Measurements from ENCODE around the gene PSMA4.
"Not testable (repeated sequence)": the region's sequence is repeated elsewhere in the genome, so short reads cannot be mapped to it uniquely, and the experiment has no call there.

Gene PSMA4

GRCh38 chr15:78506971-78507830 lies 33.0 kb upstream of the PSMA4 start, which contains the start of gene HYKK:
Gene HYKK (plus strand): TSS chr15:78507577. CDS start chr15:78513089, 5,512 bp downstream.
- no peak within 1 kb of the TSS for H3K9ac ChIP-seq
- no peaks in the 10 kb centered on the region for H3K36me3 ChIP-seq (ENCODE audit: control insufficient read depth, insufficient read depth, low read length)
- H3K9me3 ChIP-seq (ENCODE audit: control insufficient read depth, low read length): no peaks in the 10 kb centered on the region
- peak within 1 kb of the TSS; percentile 78 for H2AFZ ChIP-seq
- TF ChIP-seq, protein P1, sequence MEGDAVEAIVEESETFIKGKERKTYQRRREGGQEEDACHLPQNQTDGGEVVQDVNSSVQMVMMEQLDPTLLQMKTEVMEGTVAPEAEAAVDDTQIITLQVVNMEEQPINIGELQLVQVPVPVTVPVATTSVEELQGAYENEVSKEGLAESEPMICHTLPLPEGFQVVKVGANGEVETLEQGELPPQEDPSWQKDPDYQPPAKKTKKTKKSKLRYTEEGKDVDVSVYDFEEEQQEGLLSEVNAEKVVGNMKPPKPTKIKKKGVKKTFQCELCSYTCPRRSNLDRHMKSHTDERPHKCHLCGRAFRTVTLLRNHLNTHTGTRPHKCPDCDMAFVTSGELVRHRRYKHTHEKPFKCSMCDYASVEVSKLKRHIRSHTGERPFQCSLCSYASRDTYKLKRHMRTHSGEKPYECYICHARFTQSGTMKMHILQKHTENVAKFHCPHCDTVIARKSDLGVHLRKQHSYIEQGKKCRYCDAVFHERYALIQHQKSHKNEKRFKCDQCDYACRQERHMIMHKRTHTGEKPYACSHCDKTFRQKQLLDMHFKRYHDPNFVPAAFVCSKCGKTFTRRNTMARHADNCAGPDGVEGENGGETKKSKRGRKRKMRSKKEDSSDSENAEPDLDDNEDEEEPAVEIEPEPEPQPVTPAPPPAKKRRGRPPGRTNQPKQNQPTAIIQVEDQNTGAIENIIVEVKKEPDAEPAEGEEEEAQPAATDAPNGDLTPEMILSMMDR (IDR thresholded peaks at IDR 0.05): no peak
- peak within 1 kb of the TSS; percentile 30 for H3K27ac ChIP-seq
- peak within 1 kb of the TSS; percentile 90 for H3K4me2 ChIP-seq (ENCODE audit: low read length)
- H3K79me2 ChIP-seq: no peaks in the 10 kb centered on the region
- no peaks in the 10 kb centered on the region for H3K4me1 ChIP-seq
- H3K4me3 ChIP-seq (ENCODE audit: low read depth, low read length): peak within 1 kb of the TSS; percentile 61
- H3K27me3 ChIP-seq (ENCODE audit: control insufficient read depth, insufficient read depth, low read length): no peaks in the 10 kb centered on the region

DNA sequence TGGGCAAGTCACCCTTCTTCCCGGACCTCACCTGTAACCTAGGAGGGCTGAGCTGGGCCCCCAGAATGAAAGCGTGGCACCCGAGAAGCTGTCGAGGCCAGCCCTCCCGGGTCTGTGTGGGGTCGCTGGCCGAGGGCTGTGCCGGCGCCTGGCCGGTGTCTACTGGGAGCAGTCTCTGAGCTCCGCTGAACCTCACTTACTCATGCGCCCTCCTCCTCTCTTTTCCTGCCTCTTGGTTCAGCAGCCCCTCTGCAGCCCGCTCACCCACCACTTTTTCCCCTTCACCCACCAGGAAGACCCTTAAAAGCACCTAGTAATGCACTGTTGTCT lies 32.4 kb upstream of the PSMA4 start:
- H3K4me1 ChIP-seq: no peaks in the 10 kb centered on the region
- no peaks in the 10 kb centered on the region for H3K79me2 ChIP-seq

GRCh38 chr15:78508272-78508671 lies 32.0 kb upstream of the PSMA4 start:
- H2AFZ ChIP-seq: peak overlapping the region; percentile 78
- H3K4me1 ChIP-seq: no peaks in the 10 kb centered on the region
- no peaks in the 10 kb centered on the region for H3K27me3 ChIP-seq (ENCODE audit: control insufficient read depth, insufficient read depth, low read length)
- H3K27ac ChIP-seq: no peak overlapping the region
- no peaks in the 10 kb centered on the region for H3K36me3 ChIP-seq (ENCODE audit: control insufficient read depth, insufficient read depth, low read length)
- no peaks in the 10 kb centered on the region for H3K79me2 ChIP-seq
- TF ChIP-seq, protein P1 (IDR thresholded peaks at IDR 0.05): no peak
- peak overlapping the region; percentile 90 for H3K4me2 ChIP-seq (ENCODE audit: low read length)
- no peaks in the 10 kb centered on the region for H3K9me3 ChIP-seq (ENCODE audit: control insufficient read depth, low read length)
- no peak overlapping the region for H3K9ac ChIP-seq
- peak overlapping the region; percentile 61 for H3K4me3 ChIP-seq (ENCODE audit: low read depth, low read length)

More for the DNA sequence above, 32.4 kb upstream of the PSMA4 start:
- Histone ChIP-seq H3K9ac (no peak overlapping the region), H3K4me2 (ENCODE audit: low read length) (peak overlapping the region; percentile 90), H3K27me3 (ENCODE audit: control insufficient read depth, insufficient read depth, low read length) (no peaks in the 10 kb centered on the region), H3K27ac (no peak overlapping the region), H3K9me3 (ENCODE audit: control insufficient read depth, low read length) (no peaks in the 10 kb centered on the region), H2AFZ (peak overlapping the region; percentile 78), H3K4me3 (ENCODE audit: low read depth, low read length) (peak overlapping the region; percentile 61), H3K36me3 (ENCODE audit: control insufficient read depth, insufficient read depth, low read length) (no peaks in the 10 kb centered on the region)
- TF ChIP-seq, protein P1 (IDR thresholded peaks at IDR 0.05): no peak

- no peak overlapping the region for H3K4me2 ChIP-seq (ENCODE audit: low read length)
Measured at GRCh38 chr15:78509726-78510312, 30.4 kb upstream of the PSMA4 start.

DNA sequence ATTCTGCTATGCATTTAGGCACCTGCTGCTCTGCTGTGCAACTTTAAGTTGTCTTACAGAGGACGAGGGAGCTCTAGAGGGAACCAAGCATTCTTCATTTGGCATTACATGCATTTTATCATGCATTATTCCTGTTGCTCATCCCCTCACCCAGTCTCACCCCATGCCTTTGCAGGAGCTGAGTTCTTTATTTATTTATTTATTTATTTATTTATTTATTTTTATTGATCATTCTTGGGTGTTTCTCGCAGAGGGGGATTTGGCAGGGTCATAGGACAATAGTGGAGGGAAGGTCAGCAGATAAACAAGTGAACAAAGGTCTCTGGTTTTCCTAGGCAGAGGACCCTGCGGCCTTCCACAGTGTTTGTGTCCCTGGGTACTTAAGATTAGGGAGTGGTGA lies 20.2 kb upstream of the PSMA4 start:
- H2AFZ ChIP-seq; H3K9ac ChIP-seq; H3K4me2 ChIP-seq (ENCODE audit: low read length); H3K9me3 ChIP-seq (ENCODE audit: control insufficient read depth, low read length); H3K27ac ChIP-seq; H3K27me3 ChIP-seq (ENCODE audit: control insufficient read depth, insufficient read depth, low read length); H3K4me3 ChIP-seq (ENCODE audit: low read depth, low read length); H3K36me3 ChIP-seq (ENCODE audit: control insufficient read depth, insufficient read depth, low read length); H3K4me1 ChIP-seq; H3K79me2 ChIP-seq: not testable (repeated sequence)

More at GRCh38 chr15:78509726-78510312, 30.4 kb upstream of the PSMA4 start:
- Histone ChIP-seq H2AFZ (no peak overlapping the region), H3K27me3 (ENCODE audit: control insufficient read depth, insufficient read depth, low read length) (no peaks in the 10 kb centered on the region), H3K79me2 (no peaks in the 10 kb centered on the region), H3K4me3 (ENCODE audit: low read depth, low read length) (no peak overlapping the region), H3K9me3 (ENCODE audit: control insufficient read depth, low read length) (no peaks in the 10 kb centered on the region), H3K36me3 (ENCODE audit: control insufficient read depth, insufficient read depth, low read length) (no peaks in the 10 kb centered on the region), H3K27ac (no peak overlapping the region), H3K4me1 (no peaks in the 10 kb centered on the region), H3K9ac (no peak overlapping the region)
- TF ChIP-seq, protein P1 (IDR thresholded peaks at IDR 0.05): no peak
